Neural crest cell (in vitro differentiated cells): Measurements from ENCODE around the gene KCP. TPM values are rescaled to one million over a fixed set of nuclear protein-coding genes. Genes with fewer than 3 reads are reported as not detected.
A peak's percentile ranks its signal among the peaks of the same experiment; 100 is the strongest.

ENCODE experiments used
- DNase-seq: peaks from one replicate; pipeline ENCODE4 v3.0.0; 2021; ENCODE audit warnings: low read depth, mixed read lengths, low spot score
- H3K27ac Mint-ChIP-seq: one replicate; pipeline ENCODE4 v1.8.0; 2021; ENCODE audit warnings: mild to moderate bottlenecking, mixed read lengths; ENCODE audit not compliant: unreplicated experiment
- H3K27me3 Mint-ChIP-seq: 2 replicates; pipeline ENCODE4 v1.8.0; 2021; ENCODE audit warnings: low read depth, mild to moderate bottlenecking, mixed read lengths
- H3K36me3 Mint-ChIP-seq: 2 replicates; pipeline ENCODE4 v1.8.0; 2021; ENCODE audit warnings: low read depth, mild to moderate bottlenecking, mixed read lengths
- H3K4me1 Mint-ChIP-seq: 2 replicates; pipeline ENCODE4 v1.8.0; 2021; ENCODE audit warnings: mixed read lengths
- H3K4me3 Mint-ChIP-seq: one replicate; pipeline ENCODE4 v1.8.0; 2021; ENCODE audit warnings: mild to moderate bottlenecking, mixed read lengths
- H3K9me3 Mint-ChIP-seq: 2 replicates; pipeline ENCODE4 v1.8.0; 2021; ENCODE audit warnings: mixed read lengths
- CTCF ChIP-seq: fragments of 200-600 bp; sonication (generic); conservative IDR thresholded peaks from 2 replicates; pipeline ENCODE4 v1.5.0; 2021; ENCODE audit warnings: antibody characterized with exemption, mild to moderate bottlenecking
- total RNA-seq: library from RNA; stranded (reverse); gene quantifications from 2 replicates; pipeline ENCODE4 v1.2.1, GENCODE V29; 2021

Gene KCP
- total RNA-seq, 1 donor from 2014 or later = 2.9 TPM

GRCh38 chr7:128829391-128830166, 80.9 kb downstream of the KCP start:
- peaks cover 24% of the 10 kb centered on the region for H3K4me1 Mint-ChIP-seq
- DNase-seq = no peak
- H3K4me3 Mint-ChIP-seq = peak overlapping the region; percentile 56

GRCh38 chr7:128827971-128828711, 82.4 kb downstream of the KCP start:
- no peak for TF ChIP-seq CTCF
- H3K9me3 Mint-ChIP-seq = no peaks in the 10 kb centered on the region
- H3K27ac Mint-ChIP-seq = no peak overlapping the region
- peak overlapping the region; percentile 52 for H3K4me3 Mint-ChIP-seq
- H3K27me3 Mint-ChIP-seq = peaks cover 39% of the 10 kb centered on the region
- DNase-seq = no peak
- H3K36me3 Mint-ChIP-seq = no peaks in the 10 kb centered on the region
- peaks cover 17% of the 10 kb centered on the region for H3K4me1 Mint-ChIP-seq

More at GRCh38 chr7:128829391-128830166, 80.9 kb downstream of the KCP start:
- Mint-ChIP-seq H3K27ac (no peak overlapping the region), H3K9me3 (no peaks in the 10 kb centered on the region), H3K36me3 (no peaks in the 10 kb centered on the region), H3K27me3 (peaks cover 42% of the 10 kb centered on the region)
- TF ChIP-seq CTCF = no peak

- DNase-seq = no peak
- H3K4me1 Mint-ChIP-seq = peaks cover 17% of the 10 kb centered on the region
- H3K9me3 Mint-ChIP-seq = no peaks in the 10 kb centered on the region
- peaks cover 39% of the 10 kb centered on the region for H3K27me3 Mint-ChIP-seq
- no peak for TF ChIP-seq CTCF
- no peak overlapping the region for H3K27ac Mint-ChIP-seq
- H3K4me3 Mint-ChIP-seq = no peak overlapping the region
- no peaks in the 10 kb centered on the region for H3K36me3 Mint-ChIP-seq
Observed at GRCh38 chr7:128827248-128827958, 83.1 kb downstream of the KCP start.

GRCh38 chr7:128826916-128827247, 83.6 kb downstream of the KCP start:
- Mint-ChIP-seq H3K27ac (no peak overlapping the region), H3K36me3 (no peaks in the 10 kb centered on the region), H3K4me1 (peaks cover 17% of the 10 kb centered on the region), H3K9me3 (no peaks in the 10 kb centered on the region), H3K27me3 (peaks cover 37% of the 10 kb centered on the region), H3K4me3 (no peak overlapping the region)
- TF ChIP-seq CTCF = no peak
- no peak for DNase-seq

Other genes with a start within 250 kb of the KCP start
- gene GARIN1A, start 238.4 kb downstream of the KCP start, total RNA-seq = 1.8 and 1.9 TPM in 2 replicates
- 139 and 145 TPM in 2 replicates for gene CALU, start 171.3 kb downstream of the KCP start, total RNA-seq
- gene OPN1SW, start 134.9 kb downstream of the KCP start, total RNA-seq = not detected in 2 replicates
- 70.6 and 72.2 TPM in 2 replicates for gene CCDC136, start 118.7 kb downstream of the KCP start, total RNA-seq
- gene FLNC, start 80.3 kb downstream of the KCP start, total RNA-seq = 5.3 and 5.6 TPM in 2 replicates
- gene ATP6V1F, start 47.9 kb downstream of the KCP start, total RNA-seq = 144 and 149 TPM in 2 replicates
- not detected in 2 replicates for gene IRF5, start 27.2 kb upstream of the KCP start, total RNA-seq
- 67.5 and 68.7 TPM in 2 replicates for gene TNPO3, start 144.4 kb upstream of the KCP start, total RNA-seq
- gene TSPAN33, start 234.0 kb upstream of the KCP start, total RNA-seq = 15.9 and 16.7 TPM in 2 replicates